ENCODE measurements around the gene CALR3. TPM values are rescaled to one million over a fixed set of nuclear protein-coding genes. Genes with fewer than 3 reads are reported as not detected.
A peak's percentile ranks its signal among the peaks of the same experiment; 100 is the strongest.

Gene CALR3
- polyA plus RNA-seq, 1 experiment: not detected

DNA sequence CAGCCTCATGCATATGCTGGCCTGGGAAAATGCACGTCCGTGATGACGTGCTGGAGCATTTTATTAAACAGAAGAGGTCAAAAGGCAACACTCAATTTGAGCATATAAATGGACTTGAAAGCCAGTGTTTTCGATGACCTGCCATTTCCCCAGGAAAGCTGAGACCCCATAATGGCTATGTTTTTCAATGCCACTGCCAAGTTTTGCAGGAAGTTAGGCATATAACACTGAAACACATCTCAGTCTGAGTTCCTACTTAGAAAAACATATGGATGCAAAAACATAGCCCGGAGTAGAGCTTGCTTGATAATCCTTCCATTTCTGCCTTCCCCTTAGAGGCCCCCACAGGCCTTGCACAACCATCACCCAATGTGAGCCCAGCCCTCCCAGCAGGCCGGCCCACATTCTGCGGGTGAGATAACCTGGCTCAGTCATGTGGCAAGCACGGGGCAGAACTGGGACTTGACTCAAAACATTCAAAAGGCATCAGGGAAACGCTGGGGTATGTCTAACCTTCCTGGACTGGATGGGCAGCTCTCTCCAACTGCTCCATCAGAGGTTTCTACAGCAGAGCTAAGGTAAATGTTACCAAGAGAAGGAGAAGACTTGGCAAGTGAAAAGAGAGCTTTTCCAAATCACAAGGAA, 49.1 kb downstream of the CALR3 start:
- ChIA-PET CTCF (interaction anchor here (0.6 to 1.0 kb wide), 2 partner anchors 9 to 157 kb away, joined by 3 to 5 read pairs; no protein-coding TSS in a partner anchor), POLR2A (no interaction called here)
- H3K27me3 ChIP-seq (ENCODE audit: control insufficient read depth, insufficient read depth, low read length): no peaks in the 10 kb centered on the region
- no peaks in the 10 kb centered on the region for H3K36me3 ChIP-seq (ENCODE audit: control insufficient read depth, insufficient read depth, low read length)
- H3K4me3 ChIP-seq (ENCODE audit: low read depth, low read length): no peak overlapping the region
- DNase-seq (ENCODE audit: low read depth): peak; percentile 38
- TF ChIP-seq, protein P1, sequence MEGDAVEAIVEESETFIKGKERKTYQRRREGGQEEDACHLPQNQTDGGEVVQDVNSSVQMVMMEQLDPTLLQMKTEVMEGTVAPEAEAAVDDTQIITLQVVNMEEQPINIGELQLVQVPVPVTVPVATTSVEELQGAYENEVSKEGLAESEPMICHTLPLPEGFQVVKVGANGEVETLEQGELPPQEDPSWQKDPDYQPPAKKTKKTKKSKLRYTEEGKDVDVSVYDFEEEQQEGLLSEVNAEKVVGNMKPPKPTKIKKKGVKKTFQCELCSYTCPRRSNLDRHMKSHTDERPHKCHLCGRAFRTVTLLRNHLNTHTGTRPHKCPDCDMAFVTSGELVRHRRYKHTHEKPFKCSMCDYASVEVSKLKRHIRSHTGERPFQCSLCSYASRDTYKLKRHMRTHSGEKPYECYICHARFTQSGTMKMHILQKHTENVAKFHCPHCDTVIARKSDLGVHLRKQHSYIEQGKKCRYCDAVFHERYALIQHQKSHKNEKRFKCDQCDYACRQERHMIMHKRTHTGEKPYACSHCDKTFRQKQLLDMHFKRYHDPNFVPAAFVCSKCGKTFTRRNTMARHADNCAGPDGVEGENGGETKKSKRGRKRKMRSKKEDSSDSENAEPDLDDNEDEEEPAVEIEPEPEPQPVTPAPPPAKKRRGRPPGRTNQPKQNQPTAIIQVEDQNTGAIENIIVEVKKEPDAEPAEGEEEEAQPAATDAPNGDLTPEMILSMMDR (IDR thresholded peaks at IDR 0.05; ENCODE audit: insufficient read depth, low read depth, low read length): no peak

DNA sequence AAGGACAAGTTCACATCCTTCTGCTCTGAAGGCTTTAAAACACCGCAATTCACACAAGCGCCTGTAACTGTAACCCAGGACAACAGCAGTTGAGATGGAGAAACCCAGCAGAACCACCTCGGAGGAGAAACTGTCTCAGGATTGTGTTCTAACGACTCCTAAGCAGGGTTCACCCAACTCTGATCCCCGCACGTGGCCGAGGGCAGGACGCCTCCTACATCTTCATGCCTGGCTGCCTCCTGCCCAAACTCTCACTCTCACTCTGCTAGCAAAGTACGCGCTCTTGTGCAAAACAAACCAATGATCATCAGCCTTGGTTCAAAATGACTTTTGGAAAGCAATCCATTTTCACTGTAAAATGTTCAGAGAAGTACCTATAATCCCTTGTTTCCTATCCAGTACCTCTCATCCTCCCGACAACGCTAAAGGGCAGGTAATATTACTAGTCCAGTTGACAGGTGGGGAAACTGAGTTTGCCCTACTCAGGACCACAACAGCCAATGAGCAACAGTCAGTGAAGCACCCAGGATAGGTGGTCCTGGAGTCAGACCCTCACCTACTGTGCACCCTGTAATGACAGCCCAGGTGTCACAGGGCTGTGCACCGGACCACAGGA, 49.8 kb downstream of the CALR3 start:
- no peaks in the 10 kb centered on the region for H3K36me3 ChIP-seq (ENCODE audit: control insufficient read depth, insufficient read depth, low read length)
- H3K4me3 ChIP-seq (ENCODE audit: low read depth, low read length): no peak overlapping the region
- CTCF ChIA-PET: interaction anchor here (1.0 kb wide), 1 partner anchor 8 kb away, joined by 5 read pairs; no protein-coding TSS in a partner anchor
- no peaks in the 10 kb centered on the region for H3K27me3 ChIP-seq (ENCODE audit: control insufficient read depth, insufficient read depth, low read length)
- POLR2A ChIA-PET: no interaction called here
- no peak for DNase-seq (ENCODE audit: low read depth)
- TF ChIP-seq, protein P1 (IDR thresholded peaks at IDR 0.05; ENCODE audit: insufficient read depth, low read depth, low read length): no peak

DNA sequence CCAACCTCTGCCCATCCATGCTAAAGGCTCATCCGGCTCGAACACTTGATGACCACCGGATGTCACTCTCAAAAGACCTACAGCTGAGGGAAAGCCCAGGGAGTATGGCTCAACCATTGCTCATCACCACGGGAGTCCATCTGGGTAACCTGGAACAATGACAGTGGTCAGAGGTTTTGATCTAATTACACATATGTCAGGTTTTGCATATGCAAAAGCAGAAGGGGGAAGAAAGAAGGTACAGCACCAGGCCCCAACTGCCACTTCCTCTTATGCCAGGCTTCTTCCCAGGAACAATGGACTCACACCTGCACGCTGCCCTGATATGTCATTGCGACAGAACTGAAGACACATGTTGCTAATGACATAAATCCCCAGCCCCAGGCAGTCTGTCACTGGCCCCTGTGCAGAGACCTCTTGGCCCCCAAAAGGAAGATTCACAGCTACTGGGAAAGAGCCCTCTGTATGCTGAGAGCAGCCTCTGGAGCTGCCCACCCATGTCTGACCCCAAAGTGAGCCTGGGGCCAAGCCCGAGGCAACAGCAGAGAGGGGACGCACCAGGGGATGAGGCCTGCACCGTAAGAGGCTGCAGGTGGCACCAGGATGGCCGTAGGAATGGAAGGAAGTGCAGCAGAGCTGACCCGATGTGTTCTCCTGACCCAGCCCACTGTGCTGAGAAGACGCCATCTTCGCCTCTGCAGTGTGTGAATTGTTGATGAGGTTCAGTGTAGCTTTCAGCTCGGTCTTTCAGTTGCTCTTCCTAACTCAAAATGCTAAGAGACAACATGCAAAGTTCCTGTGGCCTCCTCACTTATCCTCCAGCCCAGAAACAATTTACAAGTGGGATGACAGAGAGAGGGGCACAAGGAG, 50.5 kb downstream of the CALR3 start:
- Histone ChIP-seq H3K36me3 (ENCODE audit: control insufficient read depth, insufficient read depth, low read length) (peaks cover 5% of the 10 kb centered on the region), H3K4me3 (ENCODE audit: low read depth, low read length) (no peak overlapping the region), H3K27me3 (ENCODE audit: control insufficient read depth, insufficient read depth, low read length) (no peaks in the 10 kb centered on the region)
- no peak for DNase-seq (ENCODE audit: low read depth)
- CTCF ChIA-PET: no interaction called here
- POLR2A ChIA-PET: no interaction called here
- TF ChIP-seq, protein P1 (IDR thresholded peaks at IDR 0.05; ENCODE audit: insufficient read depth, low read depth, low read length): no peak

DNA sequence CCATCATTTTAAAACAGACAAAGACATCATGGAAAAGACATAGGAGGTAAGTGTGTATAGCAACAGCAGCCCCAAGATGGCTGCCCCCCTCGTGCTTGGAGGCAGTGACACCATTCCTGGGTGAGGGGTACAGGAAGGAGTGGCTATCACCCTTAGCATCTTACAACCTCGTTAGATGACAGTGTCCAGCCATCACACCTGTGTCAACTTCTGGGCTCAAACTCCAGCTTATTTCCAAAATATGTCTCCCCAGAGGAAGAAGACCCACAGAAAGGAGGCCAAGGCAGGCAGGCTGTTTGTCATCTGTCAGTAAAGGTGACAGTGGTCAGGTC, 51.7 kb downstream of the CALR3 start:
- H3K36me3 ChIP-seq (ENCODE audit: control insufficient read depth, insufficient read depth, low read length): peaks cover 5% of the 10 kb centered on the region
- H3K27me3 ChIP-seq (ENCODE audit: control insufficient read depth, insufficient read depth, low read length): no peaks in the 10 kb centered on the region
- no peak overlapping the region for H3K4me3 ChIP-seq (ENCODE audit: low read depth, low read length)
- ChIA-PET CTCF (no interaction called here), POLR2A (no interaction called here)
- TF ChIP-seq, protein P1 (IDR thresholded peaks at IDR 0.05; ENCODE audit: insufficient read depth, low read depth, low read length): no peak
- no peak for DNase-seq (ENCODE audit: low read depth)
